H1 (cell line): ENCODE results near the gene ISG20L2. TPM values are rescaled to one million over a fixed set of nuclear protein-coding genes. Genes with fewer than 3 reads are reported as not detected.

Experiments used
- ASH2L ChIP-seq: fragments of 200-600, 300-600 bp; sonication (generic); IDR thresholded peaks from one replicate; pipeline ENCODE4 v1.7.1; 2017; ENCODE audit warnings: low read length
- CBX5 ChIP-seq: fragments of 300-800, 300-1000 bp; sonication (generic); IDR thresholded peaks from 2 replicates; pipeline ENCODE4 v1.7.1; 2016; ENCODE audit warnings: antibody characterized with exemption, low read length, low read depth
- CEBPB ChIP-seq: IDR thresholded peaks from 2 replicates; pipeline ENCODE4 v1.6.1; 2012; ENCODE audit warnings: low read depth, low read length
- EZH2 ChIP-seq: fragments of 200-600 bp; sonication (generic); IDR thresholded peaks from 2 replicates; pipeline ENCODE4 v1.7.1; 2012; ENCODE audit warnings: low read depth, mild to moderate bottlenecking, moderate library complexity, low read length, inconsistent platforms; ENCODE audit not compliant: severe bottlenecking
- GABPA ChIP-seq: IDR thresholded peaks from 2 replicates; pipeline ENCODE4 v1.6.1; 2011; ENCODE audit warnings: mild to moderate bottlenecking, low read length, moderate library complexity, borderline replicate concordance; ENCODE audit not compliant: insufficient read depth
- GTF2F1 ChIP-seq: IDR thresholded peaks from 2 replicates; pipeline ENCODE4 v1.6.1; 2012; ENCODE audit warnings: low read depth, low read length, improper control_type of control experiment, borderline replicate concordance
- JUN ChIP-seq: IDR thresholded peaks from 2 replicates; pipeline ENCODE4 v1.6.1; 2011; ENCODE audit warnings: low read depth, mild to moderate bottlenecking, improper control_type of control experiment, low read length
- KDM5A ChIP-seq: fragments of 200-600 bp; IDR thresholded peaks from 2 replicates; pipeline ENCODE4 v1.7.1; 2012; ENCODE audit warnings: mild to moderate bottlenecking, low read length, inconsistent platforms, mixed read lengths
- NRF1 ChIP-seq: IDR thresholded peaks from 2 replicates; pipeline ENCODE4 v1.6.1; 2011; ENCODE audit warnings: mild to moderate bottlenecking, low read depth, low read length, improper control_type of control experiment
- POLR2AphosphoS5 ChIP-seq: IDR thresholded peaks from 2 replicates; pipeline ENCODE4 v1.6.1; 2011; ENCODE audit warnings: low read depth, low read length
- POU5F1 ChIP-seq: IDR thresholded peaks from 2 replicates; pipeline ENCODE4 v1.6.1; 2011; ENCODE audit warnings: low read depth, mild to moderate bottlenecking, low read length, moderate library complexity
- RAD21 ChIP-seq, 2 experiments: IDR thresholded peaks in 1 of 2; conservative IDR thresholded peaks in 1 of 2; 2 replicates each; pipeline ENCODE4 v1.6.1; 2011; ENCODE audit warnings: low read depth in 2 of 2, low read length in 2 of 2, improper control_type of control experiment in 1 of 2, inconsistent platforms in 1 of 2, mild to moderate bottlenecking in 1 of 2, moderate library complexity in 1 of 2
- RBBP5 ChIP-seq: IDR thresholded peaks from 2 replicates; pipeline ENCODE4 v1.7.1; 2012; ENCODE audit warnings: low read depth, mild to moderate bottlenecking, inconsistent platforms, low read length, moderate library complexity, borderline replicate concordance
- RXRA ChIP-seq: IDR thresholded peaks from 2 replicates; pipeline ENCODE4 v1.6.1; 2011; ENCODE audit warnings: low read depth, mild to moderate bottlenecking, low read length, moderate library complexity; ENCODE audit not compliant: insufficient read depth
- SIN3A ChIP-seq, 2 experiments: IDR thresholded peaks in 1 of 2; conservative IDR thresholded peaks in 1 of 2; 2 replicates each; pipeline ENCODE4 v1.6.1; 2011 to 2012; ENCODE audit warnings: low read length in 2 of 2, improper control_type of control experiment in 1 of 2, low read depth in 1 of 2, mild to moderate bottlenecking in 1 of 2
- SIRT6 ChIP-seq: IDR thresholded peaks from one replicate; pipeline ENCODE4 v1.7.1; 2012; ENCODE audit warnings: low read length, inconsistent platforms
- SP2 ChIP-seq: IDR thresholded peaks from 2 replicates; pipeline ENCODE4 v1.6.1; 2012; ENCODE audit warnings: mild to moderate bottlenecking, low read length, inconsistent platforms
- SP4 ChIP-seq: IDR thresholded peaks from 2 replicates; pipeline ENCODE4 v1.6.1; 2012; ENCODE audit warnings: low read length, inconsistent platforms
- SRF ChIP-seq: IDR thresholded peaks from 2 replicates; pipeline ENCODE4 v1.6.1; 2011; ENCODE audit warnings: mild to moderate bottlenecking, low read depth, low read length, moderate library complexity
- ZNF274 ChIP-seq: IDR thresholded peaks from 2 replicates; pipeline ENCODE4 v1.7.0; 2012; ENCODE audit warnings: low read length, borderline replicate concordance; ENCODE audit errors: extremely low read depth
- polyA plus RNA-seq, 7 experiments: library from polyadenylated mRNA; depleted of rRNA in 3 of 7; stranded (reverse) in 5 of 7; unstranded in 2 of 7; fragments of >200 nt in 5 of 7; fragments of 200-250 nt in 2 of 7; gene quantifications; 1 replicate in 5 of 7; 2 replicates in 1 of 7; 4 replicates in 1 of 7; pipeline versions ENCODE4 v1.2.1 to v1.2.3, GENCODE V29; 2011 to 2013; ENCODE audit warnings: missing spikeins in 2 of 7, mixed read lengths in 2 of 7
- total RNA-seq: library from RNA; stranded (reverse); fragmentation: NEBNext Ultra II Directional; extraction: Animal tissue kit (Norgen Biotek cat#: 25700); gene quantifications from 2 replicates; pipeline ENCODE4 v1.2.1, GENCODE V29; 2021
- TF ChIP-seq, protein P1 (sequence below): IDR thresholded peaks from 2 replicates; pipeline ENCODE4 v1.6.1; 2011; ENCODE audit warnings: low read length, improper control_type of control experiment
- TF ChIP-seq, protein P2 (sequence below): IDR thresholded peaks from 2 replicates; pipeline ENCODE4 v1.6.1; 2011; ENCODE audit warnings: low read depth, mild to moderate bottlenecking, low read length; ENCODE audit not compliant: insufficient read depth
- TF ChIP-seq, protein P3 (sequence below): IDR thresholded peaks from 2 replicates; pipeline ENCODE4 v1.6.1; 2012; ENCODE audit warnings: inconsistent platforms

The ISG20L2 gene
- total and polyA plus RNA-seq, 2 of the 8 experiments (the other 6 are each of a cell fraction or from before 2014, with no cell fraction given): 47.5 to 53.0 TPM

DNA sequence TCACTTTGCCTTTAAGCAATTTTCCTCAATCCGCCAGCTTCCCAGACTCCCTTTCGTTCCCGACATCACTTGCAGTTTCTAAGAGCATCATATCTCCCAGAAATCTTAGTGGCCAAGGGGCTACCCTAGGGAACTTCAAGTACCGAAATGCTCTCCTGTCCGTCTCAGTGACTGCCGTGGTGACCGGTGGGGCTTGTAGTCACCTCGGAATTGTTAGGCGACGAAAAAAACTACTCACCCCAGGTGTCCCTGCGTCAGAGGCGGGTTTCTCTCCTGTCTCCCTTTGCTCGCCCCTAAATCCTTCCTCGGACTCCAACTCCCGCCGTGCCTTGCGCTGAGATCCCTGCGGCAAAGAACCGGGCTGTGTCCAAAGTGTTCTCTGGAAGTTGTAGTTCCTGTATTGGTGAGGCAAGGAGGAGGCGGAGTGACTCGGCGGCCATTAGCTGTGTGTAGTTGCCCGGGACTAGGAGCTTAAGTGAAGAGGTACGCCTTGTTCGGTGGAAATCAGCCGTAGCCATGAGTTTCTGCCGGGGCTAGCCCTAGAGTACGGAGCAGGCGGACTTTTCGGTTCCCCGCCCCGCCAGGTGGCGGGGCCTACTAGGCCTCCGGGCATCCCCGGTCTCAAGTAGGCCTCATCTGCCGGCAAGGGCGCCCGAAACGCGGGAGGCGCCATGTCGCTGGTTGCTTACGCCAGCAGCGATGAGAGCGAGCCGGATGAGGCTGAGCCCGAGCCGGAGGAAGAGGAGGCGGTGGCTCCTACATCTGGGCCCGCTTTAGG is 38.7 kb upstream of the ISG20L2 start, which contains the start of gene PRCC (continued):
- TF ChIP-seq POU5F1 (no peak), SIN3A (conservative IDR thresholded peaks at IDR 0.05 in 1 of 2, IDR thresholded peaks at IDR 0.05 in 1 of 2; ENCODE audit: low read depth in 1 of 2, low read length in 2 of 2) (peak; percentile 53 to 96; a peak in 2 of 4 replicates), ASH2L (peak; percentile 81), KDM5A (no peak; the same call in 1 of the 2 replicates), POLR2AphosphoS5 (peak; percentile 82), SIRT6 (no peak), RXRA (no peak), RBBP5 (no peak; the same call in 1 of the 2 replicates), CEBPB (no peak), SP2 (no peak), CBX5 (no peak), SP4 (peak; percentile 23; the same call in 1 of the 2 replicates), EZH2 (no peak), NRF1 (no peak), GTF2F1 (no peak), RAD21 (IDR thresholded peaks at IDR 0.05 in 1 of 2, conservative IDR thresholded peaks at IDR 0.05 in 1 of 2; ENCODE audit: low read depth in 2 of 2, low read length in 2 of 2) (no peak), GABPA (no peak), SRF (no peak), JUN (no peak), ZNF274 (no peak)
- TF ChIP-seq, protein P1, sequence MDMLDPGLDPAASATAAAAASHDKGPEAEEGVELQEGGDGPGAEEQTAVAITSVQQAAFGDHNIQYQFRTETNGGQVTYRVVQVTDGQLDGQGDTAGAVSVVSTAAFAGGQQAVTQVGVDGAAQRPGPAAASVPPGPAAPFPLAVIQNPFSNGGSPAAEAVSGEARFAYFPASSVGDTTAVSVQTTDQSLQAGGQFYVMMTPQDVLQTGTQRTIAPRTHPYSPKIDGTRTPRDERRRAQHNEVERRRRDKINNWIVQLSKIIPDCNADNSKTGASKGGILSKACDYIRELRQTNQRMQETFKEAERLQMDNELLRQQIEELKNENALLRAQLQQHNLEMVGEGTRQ: no peak
- TF ChIP-seq, protein P2, sequence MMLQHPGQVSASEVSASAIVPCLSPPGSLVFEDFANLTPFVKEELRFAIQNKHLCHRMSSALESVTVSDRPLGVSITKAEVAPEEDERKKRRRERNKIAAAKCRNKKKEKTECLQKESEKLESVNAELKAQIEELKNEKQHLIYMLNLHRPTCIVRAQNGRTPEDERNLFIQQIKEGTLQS: no peak
- TF ChIP-seq, protein P3, sequence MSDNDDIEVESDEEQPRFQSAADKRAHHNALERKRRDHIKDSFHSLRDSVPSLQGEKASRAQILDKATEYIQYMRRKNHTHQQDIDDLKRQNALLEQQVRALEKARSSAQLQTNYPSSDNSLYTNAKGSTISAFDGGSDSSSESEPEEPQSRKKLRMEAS: no peak
